Epithelial cell of proximal tubule (primary cell): Measurements from ENCODE around the gene PIGC. TPM values are rescaled to one million over a fixed set of nuclear protein-coding genes. Genes with fewer than 3 reads are reported as not detected.

Source experiments
- DNase-seq: peaks from one replicate; pipeline ENCODE4 v3.0.0-alpha.2; 2011; ENCODE audit warnings: low read depth
- H3K4me3 ChIP-seq: 2 replicates; pipeline ENCODE4 v1.5.1; 2011; ENCODE audit warnings: low read depth, mild to moderate bottlenecking, low read length
- total RNA-seq: library from RNA; depleted of rRNA; stranded (reverse); fragments of >200 nt; gene quantifications from 2 replicates; pipeline ENCODE4 v1.2.3, GENCODE V29; 2015
- TF ChIP-seq, protein P1 (sequence below): conservative IDR thresholded peaks from 2 replicates; pipeline ENCODE4 v1.5.1; 2012; ENCODE audit warnings: low read depth, mild to moderate bottlenecking, low read length

The PIGC gene
- total RNA-seq, 1 donor from 2014 or later: 20.9 TPM

GRCh38 chr1:172425339-172425738, 18.5 kb downstream of the PIGC start:
- TF ChIP-seq, protein P1, sequence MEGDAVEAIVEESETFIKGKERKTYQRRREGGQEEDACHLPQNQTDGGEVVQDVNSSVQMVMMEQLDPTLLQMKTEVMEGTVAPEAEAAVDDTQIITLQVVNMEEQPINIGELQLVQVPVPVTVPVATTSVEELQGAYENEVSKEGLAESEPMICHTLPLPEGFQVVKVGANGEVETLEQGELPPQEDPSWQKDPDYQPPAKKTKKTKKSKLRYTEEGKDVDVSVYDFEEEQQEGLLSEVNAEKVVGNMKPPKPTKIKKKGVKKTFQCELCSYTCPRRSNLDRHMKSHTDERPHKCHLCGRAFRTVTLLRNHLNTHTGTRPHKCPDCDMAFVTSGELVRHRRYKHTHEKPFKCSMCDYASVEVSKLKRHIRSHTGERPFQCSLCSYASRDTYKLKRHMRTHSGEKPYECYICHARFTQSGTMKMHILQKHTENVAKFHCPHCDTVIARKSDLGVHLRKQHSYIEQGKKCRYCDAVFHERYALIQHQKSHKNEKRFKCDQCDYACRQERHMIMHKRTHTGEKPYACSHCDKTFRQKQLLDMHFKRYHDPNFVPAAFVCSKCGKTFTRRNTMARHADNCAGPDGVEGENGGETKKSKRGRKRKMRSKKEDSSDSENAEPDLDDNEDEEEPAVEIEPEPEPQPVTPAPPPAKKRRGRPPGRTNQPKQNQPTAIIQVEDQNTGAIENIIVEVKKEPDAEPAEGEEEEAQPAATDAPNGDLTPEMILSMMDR: no peak
- no peak overlapping the region for H3K4me3 ChIP-seq
- no peak for DNase-seq

DNA sequence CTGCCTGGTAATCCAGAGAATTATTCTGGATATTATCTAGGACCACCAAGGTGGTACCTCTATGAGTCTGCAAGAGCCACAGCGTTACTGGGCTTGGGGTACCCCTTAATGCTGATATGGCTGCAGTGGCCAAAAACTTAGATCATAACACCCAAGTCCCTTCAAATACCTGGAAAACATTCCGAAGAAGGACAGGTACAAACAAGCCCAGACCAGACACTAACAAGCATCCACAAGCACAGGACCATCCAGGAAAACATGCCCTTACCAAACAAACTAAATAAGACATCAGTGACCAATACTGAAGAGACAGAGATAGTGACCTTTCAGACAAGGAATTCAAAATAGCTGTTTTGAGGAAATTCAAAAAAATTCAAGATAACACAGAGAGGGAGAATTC, 20.5 kb downstream of the PIGC start:
- no peak overlapping the region for H3K4me3 ChIP-seq
- TF ChIP-seq, protein P1: no peak
- no peak for DNase-seq

DNA sequence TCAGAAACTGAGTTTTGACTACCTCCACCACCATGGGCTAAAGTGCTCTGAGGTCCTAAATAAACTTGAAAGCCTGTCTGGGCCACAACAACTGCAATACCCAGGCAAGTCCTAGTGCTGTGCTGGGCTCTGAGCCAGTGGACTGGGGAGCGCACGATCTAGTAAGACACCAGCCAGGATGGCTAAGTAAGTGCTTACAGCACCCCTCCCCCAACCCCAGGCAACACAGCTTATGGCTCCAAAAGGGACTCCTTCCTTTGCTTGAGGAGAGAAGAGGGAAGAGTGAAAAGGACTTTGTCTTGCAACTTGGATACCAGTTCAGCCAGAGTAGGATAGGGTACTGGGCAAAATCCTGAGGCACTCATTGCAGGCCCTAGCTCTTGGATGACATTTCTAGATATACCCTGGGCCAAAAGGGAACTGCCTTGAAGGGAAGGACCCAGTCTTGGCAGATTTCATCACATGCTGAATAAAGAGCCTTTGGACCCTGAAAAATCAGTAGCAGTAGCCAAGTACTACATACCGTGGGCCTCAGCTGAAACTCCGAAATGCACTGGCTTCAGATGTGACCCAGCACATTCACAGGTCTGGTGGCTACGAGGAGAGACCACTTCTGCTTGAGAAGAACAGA, 21.8 kb downstream of the PIGC start:
- TF ChIP-seq, protein P1: no peak
- no peak for DNase-seq
- H3K4me3 ChIP-seq: no peak overlapping the region

- no peak for DNase-seq
- TF ChIP-seq, protein P1: no peak
- no peak within 1 kb of the TSS for H3K4me3 ChIP-seq
These were observed 23.5 kb downstream of the PIGC start, which contains the start of gene C1orf105 for GRCh38 chr1:172420385-172420784. TSS of gene C1orf105 (plus strand) at chr1:172420685. CDS start at chr1:172420886, 201 bp downstream.

GRCh38 chr1:172417557-172417956, 26.3 kb downstream of the PIGC start:
- no peak overlapping the region for H3K4me3 ChIP-seq
- TF ChIP-seq, protein P1: no peak
- DNase-seq: peak; percentile 82

DNA sequence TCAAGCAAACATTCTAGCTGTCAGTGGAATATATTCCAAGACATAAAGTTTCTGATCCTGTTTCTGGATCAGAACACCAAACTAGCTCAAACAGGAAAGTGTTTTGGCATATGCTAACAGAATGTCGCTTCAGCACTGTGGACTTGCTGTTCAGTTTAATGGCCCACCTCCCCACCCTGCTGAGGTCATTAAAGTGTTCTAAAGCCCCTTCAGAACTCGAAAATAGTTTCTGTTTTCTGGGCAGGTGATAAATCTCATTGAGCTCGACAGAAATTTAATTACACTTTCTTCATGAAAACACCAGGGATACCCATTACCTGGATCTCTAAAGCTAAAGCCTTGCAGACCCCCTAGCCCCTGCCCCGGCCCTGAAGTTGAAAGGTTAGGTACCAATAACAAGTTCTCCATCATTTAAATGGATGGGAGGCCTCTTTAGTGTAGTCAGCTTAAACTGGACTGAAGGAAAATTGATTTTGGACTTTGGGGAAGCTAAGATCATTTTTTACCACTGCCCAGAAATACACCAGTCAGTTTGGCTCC, 27.3 kb downstream of the PIGC start:
- TF ChIP-seq, protein P1: no peak
- no peak overlapping the region for H3K4me3 ChIP-seq
- DNase-seq: no peak

- no peak for DNase-seq
- H3K4me3 ChIP-seq: no peak overlapping the region
- TF ChIP-seq, protein P1: no peak
These were observed 29.5 kb downstream of the PIGC start for GRCh38 chr1:172414331-172414730.
